Mesothelial cell of epicardium (in vitro differentiated cells): ENCODE results near the gene DMBT1. TPM values are rescaled to one million over a fixed set of nuclear protein-coding genes. Genes with fewer than 3 reads are reported as not detected.

Experiments
- DNase-seq, 2 experiments: peaks; one replicate each; pipeline ENCODE4 v3.0.0; 2021; ENCODE audit warnings: low spot score in 2 of 2; ENCODE audit not compliant: unreplicated experiment in 2 of 2
- H3K27ac Mint-ChIP-seq: 2 replicates; pipeline ENCODE4 v1.8.0; 2021; ENCODE audit warnings: mixed read lengths
- H3K27me3 Mint-ChIP-seq: 2 replicates; pipeline ENCODE4 v1.8.0; 2021; ENCODE audit warnings: low read depth, mixed read lengths
- H3K36me3 Mint-ChIP-seq: 2 replicates; pipeline ENCODE4 v1.8.0; 2021; ENCODE audit warnings: mixed read lengths
- H3K4me1 Mint-ChIP-seq: 2 replicates; pipeline ENCODE4 v1.8.0; 2021; ENCODE audit warnings: mixed read lengths
- H3K4me3 Mint-ChIP-seq: 2 replicates; pipeline ENCODE4 v1.8.0; 2021; ENCODE audit warnings: mild to moderate bottlenecking, moderate library complexity, mixed read lengths
- H3K9me3 Mint-ChIP-seq: 2 replicates; pipeline ENCODE4 v1.8.0; 2021; ENCODE audit warnings: mixed read lengths
- total RNA-seq: library from RNA; stranded (reverse); gene quantifications from 3 replicates; pipeline ENCODE4 v1.2.1, GENCODE V29; 2021
- TF ChIP-seq, protein P1 (sequence below): fragments of 200-600 bp; sonication (generic); IDR thresholded peaks from one replicate; pipeline ENCODE4 v1.5.0; 2021; ENCODE audit warnings: antibody characterized with exemption; ENCODE audit not compliant: unreplicated experiment

Gene DMBT1
- total RNA-seq, 1 donor from 2014 or later = not detected

GRCh38 chr10:122648599-122649428 lies 88.3 kb downstream of the DMBT1 start:
- H3K36me3 Mint-ChIP-seq = no peaks in the 10 kb centered on the region
- H3K9me3 Mint-ChIP-seq = no peaks in the 10 kb centered on the region
- peaks cover 64% of the 10 kb centered on the region for H3K27me3 Mint-ChIP-seq
- TF ChIP-seq, protein P1, sequence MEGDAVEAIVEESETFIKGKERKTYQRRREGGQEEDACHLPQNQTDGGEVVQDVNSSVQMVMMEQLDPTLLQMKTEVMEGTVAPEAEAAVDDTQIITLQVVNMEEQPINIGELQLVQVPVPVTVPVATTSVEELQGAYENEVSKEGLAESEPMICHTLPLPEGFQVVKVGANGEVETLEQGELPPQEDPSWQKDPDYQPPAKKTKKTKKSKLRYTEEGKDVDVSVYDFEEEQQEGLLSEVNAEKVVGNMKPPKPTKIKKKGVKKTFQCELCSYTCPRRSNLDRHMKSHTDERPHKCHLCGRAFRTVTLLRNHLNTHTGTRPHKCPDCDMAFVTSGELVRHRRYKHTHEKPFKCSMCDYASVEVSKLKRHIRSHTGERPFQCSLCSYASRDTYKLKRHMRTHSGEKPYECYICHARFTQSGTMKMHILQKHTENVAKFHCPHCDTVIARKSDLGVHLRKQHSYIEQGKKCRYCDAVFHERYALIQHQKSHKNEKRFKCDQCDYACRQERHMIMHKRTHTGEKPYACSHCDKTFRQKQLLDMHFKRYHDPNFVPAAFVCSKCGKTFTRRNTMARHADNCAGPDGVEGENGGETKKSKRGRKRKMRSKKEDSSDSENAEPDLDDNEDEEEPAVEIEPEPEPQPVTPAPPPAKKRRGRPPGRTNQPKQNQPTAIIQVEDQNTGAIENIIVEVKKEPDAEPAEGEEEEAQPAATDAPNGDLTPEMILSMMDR = peak; percentile 79
- peak in 1 of 2 experiments; percentile 67 for DNase-seq
- H3K4me3 Mint-ChIP-seq = no peak overlapping the region
- no peak overlapping the region for H3K27ac Mint-ChIP-seq
- no peaks in the 10 kb centered on the region for H3K4me1 Mint-ChIP-seq

GRCh38 chr10:122649903-122650302 lies 89.3 kb downstream of the DMBT1 start:
- TF ChIP-seq, protein P1 = no peak
- DNase-seq = no peak
- Mint-ChIP-seq H3K27ac (no peak overlapping the region), H3K36me3 (no peaks in the 10 kb centered on the region), H3K27me3 (peaks cover 62% of the 10 kb centered on the region), H3K4me1 (no peaks in the 10 kb centered on the region), H3K4me3 (no peak overlapping the region), H3K9me3 (no peaks in the 10 kb centered on the region)

- H3K4me1 Mint-ChIP-seq = no peaks in the 10 kb centered on the region
- no peak overlapping the region for H3K27ac Mint-ChIP-seq
- no peaks in the 10 kb centered on the region for H3K36me3 Mint-ChIP-seq
- TF ChIP-seq, protein P1 = no peak
- peaks cover 64% of the 10 kb centered on the region for H3K27me3 Mint-ChIP-seq
- no peak for DNase-seq
- H3K4me3 Mint-ChIP-seq = no peak overlapping the region
- H3K9me3 Mint-ChIP-seq = no peaks in the 10 kb centered on the region
Measured at GRCh38 chr10:122650331-122650730, 89.8 kb downstream of the DMBT1 start.

DNA sequence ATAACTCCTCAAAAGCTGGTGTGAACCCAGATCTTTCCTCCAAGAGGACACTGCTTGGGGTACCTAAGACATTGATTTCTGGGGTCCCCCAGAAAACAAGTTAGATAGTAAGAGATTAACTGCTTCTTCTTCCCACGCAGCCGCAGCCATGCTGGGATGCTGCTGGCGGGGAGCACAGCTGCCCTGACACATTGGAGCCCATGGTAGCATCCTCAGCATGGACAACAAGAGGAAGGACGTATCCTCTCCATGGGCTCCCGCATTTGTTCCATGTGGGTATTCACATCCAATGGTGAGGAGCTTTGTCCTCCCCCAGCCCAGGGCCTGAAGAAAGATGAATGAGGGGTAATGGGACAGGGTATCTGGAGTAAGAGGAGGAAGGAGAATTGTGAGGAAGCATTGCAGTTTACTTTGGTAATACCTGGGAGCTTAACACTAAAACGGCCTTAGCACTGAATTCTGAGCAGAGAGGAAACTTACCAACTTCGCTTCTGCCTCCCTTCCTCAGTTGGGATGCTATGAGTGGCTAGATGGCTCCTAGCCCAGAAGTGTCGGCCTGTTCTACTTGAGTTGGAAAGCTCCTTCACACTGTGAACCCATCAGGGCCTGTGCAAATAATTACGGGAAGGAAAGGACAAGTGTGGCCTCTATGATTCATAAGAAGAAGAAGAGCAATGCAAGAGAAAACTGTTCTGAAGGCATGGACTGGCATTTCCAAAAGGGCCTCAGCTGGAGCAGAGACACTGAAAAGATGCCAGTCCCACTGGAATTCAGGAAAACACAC lies 95.2 kb downstream of the DMBT1 start:
- Mint-ChIP-seq H3K27me3 (peaks cover 65% of the 10 kb centered on the region), H3K27ac (no peak overlapping the region), H3K4me1 (no peaks in the 10 kb centered on the region), H3K36me3 (no peaks in the 10 kb centered on the region), H3K9me3 (no peaks in the 10 kb centered on the region), H3K4me3 (no peak overlapping the region)
- no peak for DNase-seq
- TF ChIP-seq, protein P1 = no peak

- Mint-ChIP-seq H3K4me1 (no peaks in the 10 kb centered on the region), H3K36me3 (no peaks in the 10 kb centered on the region), H3K9me3 (no peaks in the 10 kb centered on the region), H3K27me3 (peaks cover 64% of the 10 kb centered on the region), H3K4me3 (no peak overlapping the region), H3K27ac (no peak overlapping the region)
- TF ChIP-seq, protein P1 = no peak
- no peak for DNase-seq
Measured at GRCh38 chr10:122656308-122656705, 95.8 kb downstream of the DMBT1 start.
